ENCODE results near the gene CARD10.
"Not testable (repeated sequence)": the region's sequence is repeated elsewhere in the genome, so short reads cannot be mapped to it uniquely, and the experiment has no call there.

DNA sequence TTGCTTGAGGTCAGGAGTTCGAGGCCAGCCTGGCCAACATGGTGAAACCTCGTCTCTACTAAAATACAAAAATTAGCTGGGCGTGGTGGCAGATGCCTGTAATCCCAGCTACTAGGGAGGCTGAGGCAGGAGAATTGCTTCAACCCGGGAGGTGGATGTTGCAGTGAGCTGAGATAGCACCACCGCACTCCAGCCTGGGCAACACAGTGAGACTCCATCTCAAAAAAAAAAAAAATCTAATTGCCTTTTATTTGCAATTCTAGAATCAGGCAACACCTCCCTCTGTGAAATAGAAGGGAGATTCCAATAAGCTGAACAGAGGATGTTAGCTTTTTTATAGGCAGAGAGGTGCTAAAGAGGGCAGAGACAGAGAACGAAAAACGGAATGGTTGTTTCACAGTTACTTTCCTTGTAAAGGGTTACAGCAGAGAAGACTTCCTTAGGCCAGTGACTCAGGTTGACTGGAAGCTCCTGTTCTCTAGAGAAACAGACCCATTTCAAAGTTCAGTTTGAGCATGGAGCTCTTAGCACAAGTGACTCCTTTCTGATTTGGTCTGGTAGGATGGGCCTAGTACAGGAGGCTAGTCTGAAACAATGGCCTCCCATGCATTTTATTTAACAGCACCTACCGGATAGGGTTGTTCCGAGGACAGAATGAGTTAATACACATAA, 8.0 kb upstream of the CARD10 start:
- TF ChIP-seq, protein P1, sequence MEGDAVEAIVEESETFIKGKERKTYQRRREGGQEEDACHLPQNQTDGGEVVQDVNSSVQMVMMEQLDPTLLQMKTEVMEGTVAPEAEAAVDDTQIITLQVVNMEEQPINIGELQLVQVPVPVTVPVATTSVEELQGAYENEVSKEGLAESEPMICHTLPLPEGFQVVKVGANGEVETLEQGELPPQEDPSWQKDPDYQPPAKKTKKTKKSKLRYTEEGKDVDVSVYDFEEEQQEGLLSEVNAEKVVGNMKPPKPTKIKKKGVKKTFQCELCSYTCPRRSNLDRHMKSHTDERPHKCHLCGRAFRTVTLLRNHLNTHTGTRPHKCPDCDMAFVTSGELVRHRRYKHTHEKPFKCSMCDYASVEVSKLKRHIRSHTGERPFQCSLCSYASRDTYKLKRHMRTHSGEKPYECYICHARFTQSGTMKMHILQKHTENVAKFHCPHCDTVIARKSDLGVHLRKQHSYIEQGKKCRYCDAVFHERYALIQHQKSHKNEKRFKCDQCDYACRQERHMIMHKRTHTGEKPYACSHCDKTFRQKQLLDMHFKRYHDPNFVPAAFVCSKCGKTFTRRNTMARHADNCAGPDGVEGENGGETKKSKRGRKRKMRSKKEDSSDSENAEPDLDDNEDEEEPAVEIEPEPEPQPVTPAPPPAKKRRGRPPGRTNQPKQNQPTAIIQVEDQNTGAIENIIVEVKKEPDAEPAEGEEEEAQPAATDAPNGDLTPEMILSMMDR (IDR thresholded peaks at IDR 0.05 in 4 of 5, conservative IDR thresholded peaks at IDR 0.05 in 1 of 5) = not testable (repeated sequence)
- not testable (repeated sequence) for TF ChIP-seq POLR2A (IDR thresholded peaks at IDR 0.05)
